CD14-positive monocyte (primary cell): ENCODE results near the gene OBSCN. TPM values are rescaled to one million over a fixed set of nuclear protein-coding genes. Genes with fewer than 3 reads are reported as not detected.
A peak's percentile ranks its signal among the peaks of the same experiment; 100 is the strongest.

Experiments
- DNase-seq, 3 donors: peaks; one replicate each; pipeline ENCODE4 v3.0.0-alpha.2; 2011 to 2022
- H2AFZ ChIP-seq: 2 replicates; pipeline ENCODE4 v1.6.0; 2012; ENCODE audit warnings: mild to moderate bottlenecking, low read depth, low read length, inconsistent platforms; ENCODE audit not compliant: insufficient read depth, poor library complexity, severe bottlenecking
- H3K27ac ChIP-seq, 2 donors: 1 replicate in 1 of 2; 2 replicates in 1 of 2; pipeline ENCODE4 v1.5.1; 2012 to 2013; ENCODE audit warnings: low read length in 2 of 2, control low read depth in 1 of 2, inconsistent platforms in 1 of 2, low read depth in 1 of 2, mild to moderate bottlenecking in 1 of 2
- H3K27me3 ChIP-seq, 2 donors: one replicate each; pipeline versions ENCODE4 v1.6.0 to v1.6.1; 2011 to 2013; ENCODE audit warnings: low read length in 2 of 2; ENCODE audit not compliant: control insufficient read depth in 2 of 2, insufficient read depth in 2 of 2
- H3K36me3 ChIP-seq, 2 donors: replicated peaks in 1 of 2; 1 replicate in 1 of 2; 2 replicates in 1 of 2; pipeline versions ENCODE4 v1.5.1 to v1.6.1; 2012 to 2013; ENCODE audit warnings: low read length in 2 of 2, control low read depth in 1 of 2, inconsistent platforms in 1 of 2, mild to moderate bottlenecking in 1 of 2; ENCODE audit not compliant: insufficient read depth in 2 of 2, control insufficient read depth in 1 of 2
- H3K4me1 ChIP-seq, 2 donors: 1 replicate in 1 of 2; 2 replicates in 1 of 2; pipeline versions ENCODE4 v1.5.1 to v1.6.1; 2012 to 2013; ENCODE audit warnings: low read length in 2 of 2, control low read depth in 1 of 2, inconsistent platforms in 1 of 2, mild to moderate bottlenecking in 1 of 2, moderate library complexity in 1 of 2; ENCODE audit not compliant: insufficient read depth in 2 of 2, control insufficient read depth in 1 of 2
- H3K4me2 ChIP-seq: replicated peaks from 2 replicates; pipeline ENCODE3; 2012; ENCODE audit warnings: low read length, moderate library complexity, mild to moderate bottlenecking; ENCODE audit not compliant: poor library complexity, severe bottlenecking; ENCODE audit errors: extremely low read depth
- H3K4me3 ChIP-seq, 3 experiments: fragments of 200-600 bp in 1 of 3; sonication (generic) in 1 of 3; replicated peaks in 1 of 3; 1 replicate in 2 of 3; 2 replicates in 1 of 3; pipeline ENCODE4 v1.5.1; 2011 to 2013; ENCODE audit warnings: low read length in 3 of 3, mild to moderate bottlenecking in 3 of 3, control low read depth in 2 of 3, low read depth in 2 of 3, inconsistent platforms in 1 of 3, moderate library complexity in 1 of 3
- H3K79me2 ChIP-seq: 2 replicates; pipeline ENCODE4 v1.6.0; 2012; ENCODE audit warnings: mild to moderate bottlenecking, control low read depth, inconsistent platforms, low read length, moderate library complexity; ENCODE audit not compliant: insufficient read depth
- H3K9ac ChIP-seq: 2 replicates; pipeline ENCODE4 v1.6.0; 2017; ENCODE audit warnings: low read length, mild to moderate bottlenecking; ENCODE audit not compliant: insufficient read depth, poor library complexity, severe bottlenecking
- H3K9me3 ChIP-seq, 2 donors: replicated peaks in 1 of 2; 1 replicate in 1 of 2; 2 replicates in 1 of 2; pipeline versions ENCODE4 v1.5.1 to v1.6.1; 2012 to 2013; ENCODE audit warnings: low read length in 2 of 2, control low read depth in 1 of 2; ENCODE audit not compliant: control insufficient read depth in 1 of 2, insufficient read depth in 1 of 2
- H4K20me1 ChIP-seq: 2 replicates; pipeline ENCODE4 v1.6.0; 2012; ENCODE audit warnings: mild to moderate bottlenecking, low read length, control low read depth, moderate library complexity; ENCODE audit not compliant: insufficient read depth
- H3K27ac Mint-ChIP-seq, 7 donors: one replicate each; pipeline ENCODE4 v1.8.0; 2020; ENCODE audit warnings: mild to moderate bottlenecking in 7 of 7, mixed read lengths in 7 of 7, moderate library complexity in 6 of 7, inconsistent platforms in 2 of 7
- H3K27me3 Mint-ChIP-seq, 3 donors: one replicate each; pipeline ENCODE4 v1.8.0; 2021 to 2022; ENCODE audit warnings: low read depth in 3 of 3, mild to moderate bottlenecking in 3 of 3, mixed read lengths in 3 of 3, moderate library complexity in 3 of 3, inconsistent platforms in 1 of 3
- H3K36me3 Mint-ChIP-seq, 2 donors: one replicate each; pipeline ENCODE4 v1.8.0; 2020; ENCODE audit warnings: mixed read lengths in 2 of 2, inconsistent platforms in 1 of 2, mild to moderate bottlenecking in 1 of 2
- H3K4me1 Mint-ChIP-seq: one replicate; pipeline ENCODE4 v1.8.0; 2020; ENCODE audit warnings: mild to moderate bottlenecking, mixed read lengths
- H3K4me3 Mint-ChIP-seq, 2 donors: one replicate each; pipeline ENCODE4 v1.8.0; 2020; ENCODE audit warnings: mild to moderate bottlenecking in 2 of 2, mixed read lengths in 2 of 2, moderate library complexity in 1 of 2
- H3K9me3 Mint-ChIP-seq, 7 donors: one replicate each; pipeline ENCODE4 v1.8.0; 2020 to 2022; ENCODE audit warnings: mixed read lengths in 7 of 7, mild to moderate bottlenecking in 6 of 7, moderate library complexity in 6 of 7, inconsistent platforms in 2 of 7
- WGBS: methylation state at CpG from one replicate; pipeline ENCODE4 v1.1.5; 2013; ENCODE audit warnings: missing lambda C conversion rate; ENCODE audit not compliant: insufficient coverage; 5-methylcytosine and 5-hydroxymethylcytosine counted together
- intact Hi-C, 2 donors: fragments of 100-400 bp; cut with micrococcal nuclease; formaldehyde crosslinking; loops; one replicate each; pipeline versions ENCODE4 v1.15.0 to v1.15.1; 2023
- polyA plus RNA-seq, 3 donors: library from polyadenylated mRNA; depleted of rRNA in 1 of 3; unstranded in 2 of 3; stranded (reverse) in 1 of 3; fragments of 300-500 nt in 2 of 3; fragments of >200 nt in 1 of 3; fragmentation: Illumina TruSeq in 2 of 3; gene quantifications; 1 replicate in 2 of 3; 2 replicates in 1 of 3; pipeline ENCODE4 v1.2.3, GENCODE V29; 2012 to 2021
- TF ChIP-seq, protein P1 (sequence below): fragments of 200-600 bp; IDR thresholded peaks from one replicate; pipeline ENCODE4 v1.8.0; 2022; ENCODE audit warnings: antibody characterized with exemption, mild to moderate bottlenecking

OBSCN gene
- polyA plus RNA-seq, 3 donors: 0.57 to 1.5 (median 0.76) TPM

DNA sequence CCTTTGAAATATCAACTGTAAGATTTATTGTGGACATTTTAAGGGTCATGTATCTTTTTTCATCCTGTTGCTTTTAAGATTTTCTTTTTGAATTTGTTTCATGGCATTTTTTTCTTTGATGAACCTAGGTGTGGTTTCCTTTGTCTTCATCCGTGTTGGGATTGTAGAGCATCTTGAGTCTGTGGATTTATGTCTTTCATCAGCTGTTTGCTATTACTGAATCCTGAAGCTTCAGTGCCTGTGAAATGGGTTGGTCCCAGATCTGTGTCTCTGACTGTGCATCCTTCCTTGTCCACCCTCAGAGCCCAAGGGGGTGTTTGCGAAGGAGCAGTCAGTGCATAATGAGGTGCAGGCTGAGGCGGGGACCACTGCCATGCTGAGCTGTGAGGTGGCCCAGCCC, 37.3 kb downstream of the OBSCN start:
- WGBS: 100% methylated on average over 3 of the region's 3 CpGs
- Mint-ChIP-seq H3K36me3 (peaks cover 2 to 4% of the 10 kb centered on the region in 2 donors), H3K4me1 (no peaks in the 10 kb centered on the region), H3K27me3 (peaks cover 0 to 7% (median 0%) of the 10 kb centered on the region in 3 donors), H3K4me3 (no peak overlapping the region), H3K27ac (no peak overlapping the region), H3K9me3 (peaks cover 40 to 65% (median 59%) of the 10 kb centered on the region in 7 donors)
- Histone ChIP-seq H3K9me3 (peaks cover 47 to 59% of the 10 kb centered on the region in 2 donors), H3K4me1 (no peaks in the 10 kb centered on the region), H3K79me2 (no peaks in the 10 kb centered on the region), H3K4me3 (no peak overlapping the region), H3K27me3 (no peaks in the 10 kb centered on the region), H2AFZ (no peak overlapping the region), H3K9ac (no peak overlapping the region), H4K20me1 (no peaks in the 10 kb centered on the region), H3K4me2 (no peak overlapping the region), H3K27ac (no peak overlapping the region), H3K36me3 (no peaks in the 10 kb centered on the region)
- intact Hi-C loops: no loop called here
- TF ChIP-seq, protein P1, sequence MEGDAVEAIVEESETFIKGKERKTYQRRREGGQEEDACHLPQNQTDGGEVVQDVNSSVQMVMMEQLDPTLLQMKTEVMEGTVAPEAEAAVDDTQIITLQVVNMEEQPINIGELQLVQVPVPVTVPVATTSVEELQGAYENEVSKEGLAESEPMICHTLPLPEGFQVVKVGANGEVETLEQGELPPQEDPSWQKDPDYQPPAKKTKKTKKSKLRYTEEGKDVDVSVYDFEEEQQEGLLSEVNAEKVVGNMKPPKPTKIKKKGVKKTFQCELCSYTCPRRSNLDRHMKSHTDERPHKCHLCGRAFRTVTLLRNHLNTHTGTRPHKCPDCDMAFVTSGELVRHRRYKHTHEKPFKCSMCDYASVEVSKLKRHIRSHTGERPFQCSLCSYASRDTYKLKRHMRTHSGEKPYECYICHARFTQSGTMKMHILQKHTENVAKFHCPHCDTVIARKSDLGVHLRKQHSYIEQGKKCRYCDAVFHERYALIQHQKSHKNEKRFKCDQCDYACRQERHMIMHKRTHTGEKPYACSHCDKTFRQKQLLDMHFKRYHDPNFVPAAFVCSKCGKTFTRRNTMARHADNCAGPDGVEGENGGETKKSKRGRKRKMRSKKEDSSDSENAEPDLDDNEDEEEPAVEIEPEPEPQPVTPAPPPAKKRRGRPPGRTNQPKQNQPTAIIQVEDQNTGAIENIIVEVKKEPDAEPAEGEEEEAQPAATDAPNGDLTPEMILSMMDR: no peak
- DNase-seq: no peak

- H3K4me3 Mint-ChIP-seq: no peak overlapping the region
- peak overlapping the region in 1 of 7 donors; percentile 31 for H3K27ac Mint-ChIP-seq
- TF ChIP-seq, protein P1: no peak
- no peaks in the 10 kb centered on the region for H3K27me3 ChIP-seq
- H2AFZ ChIP-seq: no peak overlapping the region
- no peak for DNase-seq
- peaks cover 2 to 4% of the 10 kb centered on the region in 2 donors for H3K36me3 Mint-ChIP-seq
- H3K27ac ChIP-seq: no peak overlapping the region
- H4K20me1 ChIP-seq: no peaks in the 10 kb centered on the region
- intact Hi-C loops: no loop called here
- no peak overlapping the region for H3K4me3 ChIP-seq
- H3K4me1 Mint-ChIP-seq: no peaks in the 10 kb centered on the region
- H3K9ac ChIP-seq: no peak overlapping the region
- no peaks in the 10 kb centered on the region for H3K36me3 ChIP-seq
- H3K79me2 ChIP-seq: no peaks in the 10 kb centered on the region
- H3K27me3 Mint-ChIP-seq: peaks cover 0 to 5% (median 0%) of the 10 kb centered on the region in 3 donors
- 94% methylated on average over 8 of the region's 8 CpGs for WGBS
- H3K9me3 ChIP-seq: peaks cover 35 to 48% of the 10 kb centered on the region in 2 donors
- no peaks in the 10 kb centered on the region for H3K4me1 ChIP-seq
- H3K9me3 Mint-ChIP-seq: peaks cover 31 to 61% (median 48%) of the 10 kb centered on the region in 7 donors
- no peak overlapping the region for H3K4me2 ChIP-seq
Observed at GRCh38 chr1:228246216-228246900, 38.5 kb downstream of the OBSCN start.
